ENCODE measurements around the gene IL12RB2. TPM values are rescaled to one million over a fixed set of nuclear protein-coding genes. Genes with fewer than 3 reads are reported as not detected.

Gene IL12RB2
- total RNA-seq, 1 experiment from 2014 or later = not detected

- no TSS peak for BruUV-seq (replicated peaks)
- Histone ChIP-seq H3K9me2 (ENCODE audit: insufficient read depth) (no peaks in the 10 kb centered on the region), H3K27ac (no peak overlapping the region), H2AFZ (no peak overlapping the region), H4K20me1 (ENCODE audit: insufficient read depth) (no peaks in the 10 kb centered on the region), H3K9me3 (ENCODE audit: insufficient read depth, low read depth) (no peaks in the 10 kb centered on the region), H3K36me3 (ENCODE audit: low read depth) (no peaks in the 10 kb centered on the region), H3F3A (ENCODE audit: insufficient read depth, low read depth) (no peaks in the 10 kb centered on the region), H3K4me3 (no peak overlapping the region), H3K4me1 (replicated peaks; ENCODE audit: insufficient read depth) (no peaks in the 10 kb centered on the region), H3K27me3 (ENCODE audit: insufficient read depth, low read depth) (no peaks in the 10 kb centered on the region), H3K4me2 (no peak overlapping the region), H3K79me2 (ENCODE audit: low read depth) (no peaks in the 10 kb centered on the region)
- DNase-seq = no peak
- TF ChIP-seq CTCF (conservative IDR thresholded peaks at IDR 0.05) (no peak), EZH2 (IDR thresholded peaks at IDR 0.05; ENCODE audit: low read depth) (no peak)
- ChIA-PET POLR2A (ENCODE audit: unreplicated experiment) (no interaction called here), CTCF (interaction anchor here (0.5 to 0.6 kb wide), 2 partner anchors 23 to 184 kb away, joined by 3 to 10 read pairs; no protein-coding TSS in a partner anchor)
- intact Hi-C loops (cut with micrococcal nuclease; ENCODE audit: unreplicated experiment) = no loop called here
These were observed 25.2 kb downstream of the IL12RB2 start for GRCh38 chr1:67332653-67333529.

GRCh38 chr1:67333603-67334002, 25.9 kb downstream of the IL12RB2 start:
- intact Hi-C loops (cut with micrococcal nuclease; ENCODE audit: unreplicated experiment) = no loop called here
- no peak for TF ChIP-seq CTCF (conservative IDR thresholded peaks at IDR 0.05)
- TF ChIP-seq EZH2 (IDR thresholded peaks at IDR 0.05; ENCODE audit: low read depth) = no peak
- DNase-seq = no peak

GRCh38 chr1:67335411-67335810, 27.7 kb downstream of the IL12RB2 start:
- CTCF ChIA-PET = no interaction called here
- intact Hi-C loops (cut with micrococcal nuclease; ENCODE audit: unreplicated experiment) = no loop called here

More at GRCh38 chr1:67333603-67334002, 25.9 kb downstream of the IL12RB2 start:
- ChIA-PET POLR2A (ENCODE audit: unreplicated experiment) (no interaction called here), CTCF (no interaction called here)
- no TSS peak for BruUV-seq (replicated peaks)
- H3K9me2 ChIP-seq (ENCODE audit: insufficient read depth) = no peaks in the 10 kb centered on the region
- no peaks in the 10 kb centered on the region for H3K36me3 ChIP-seq (ENCODE audit: low read depth)
- H4K20me1 ChIP-seq (ENCODE audit: insufficient read depth) = no peaks in the 10 kb centered on the region
- H3K4me2 ChIP-seq = no peak overlapping the region
- H3K79me2 ChIP-seq (ENCODE audit: low read depth) = no peaks in the 10 kb centered on the region
- H3K4me3 ChIP-seq = no peak overlapping the region
- H3K4me1 ChIP-seq (replicated peaks; ENCODE audit: insufficient read depth) = no peaks in the 10 kb centered on the region
- no peaks in the 10 kb centered on the region for H3K27me3 ChIP-seq (ENCODE audit: insufficient read depth, low read depth)
- H3K27ac ChIP-seq = no peak overlapping the region
- no peaks in the 10 kb centered on the region for H3F3A ChIP-seq (ENCODE audit: insufficient read depth, low read depth)
- H2AFZ ChIP-seq = no peak overlapping the region
- no peaks in the 10 kb centered on the region for H3K9me3 ChIP-seq (ENCODE audit: insufficient read depth, low read depth)

More at GRCh38 chr1:67335411-67335810, 27.7 kb downstream of the IL12RB2 start:
- Histone ChIP-seq H3K9me2 (ENCODE audit: insufficient read depth) (no peaks in the 10 kb centered on the region), H3K4me2 (no peak overlapping the region), H3K79me2 (ENCODE audit: low read depth) (no peaks in the 10 kb centered on the region), H3K27ac (no peak overlapping the region), H3K9me3 (ENCODE audit: insufficient read depth, low read depth) (no peaks in the 10 kb centered on the region), H4K20me1 (ENCODE audit: insufficient read depth) (no peaks in the 10 kb centered on the region), H2AFZ (no peak overlapping the region), H3K27me3 (ENCODE audit: insufficient read depth, low read depth) (no peaks in the 10 kb centered on the region), H3K36me3 (ENCODE audit: low read depth) (no peaks in the 10 kb centered on the region), H3F3A (ENCODE audit: insufficient read depth, low read depth) (no peaks in the 10 kb centered on the region), H3K4me3 (no peak overlapping the region), H3K4me1 (replicated peaks; ENCODE audit: insufficient read depth) (0 out of 2 replicates have a peak, but pooled peaks cover 3% of the 10 kb centered on the region)
- no TSS peak for BruUV-seq (replicated peaks)
- POLR2A ChIA-PET (ENCODE audit: unreplicated experiment) = no interaction called here
- DNase-seq = no peak
- no peak for TF ChIP-seq EZH2 (IDR thresholded peaks at IDR 0.05; ENCODE audit: low read depth)
- TF ChIP-seq CTCF (conservative IDR thresholded peaks at IDR 0.05) = no peak

Measured in PC-9 (cell line).